GM23338 (cell line): Measurements from ENCODE around the gene DTYMK. TPM values are rescaled to one million over a fixed set of nuclear protein-coding genes. Genes with fewer than 3 reads are reported as not detected.
A peak's percentile ranks its signal among the peaks of the same experiment; 100 is the strongest.

Source experiments
- ATAC-seq: fragments of 200-7000 bp; cut with Tn5 transposase; 3 replicates; pipeline ENCODE4 v1.9.1; 2020
- DNase-seq: peaks from one replicate; pipeline ENCODE4 v3.0.0-alpha.2; 2015; ENCODE audit warnings: low spot score
- H2AFZ ChIP-seq: fragments of 200-600 bp; sonication (generic); 2 replicates; pipeline ENCODE4 v1.8.0; 2016; ENCODE audit warnings: antibody characterized with exemption, mild to moderate bottlenecking, moderate library complexity
- H3F3A ChIP-seq: fragments of 200-600 bp; sonication (generic); replicated peaks from 2 replicates; pipeline ENCODE4 v1.8.0; 2017; ENCODE audit warnings: antibody characterized with exemption, mixed run types, low read depth
- H3K27ac ChIP-seq: fragments of 200-600 bp; sonication (generic); 2 replicates; pipeline ENCODE4 v1.6.1; 2016; ENCODE audit warnings: low read depth
- H3K27me3 ChIP-seq: fragments of 200-600 bp; sonication (generic); 2 replicates; pipeline ENCODE4 v1.8.0; 2016; ENCODE audit warnings: mild to moderate bottlenecking, mixed run types, moderate library complexity; ENCODE audit not compliant: insufficient read depth
- H3K36me3 ChIP-seq: fragments of 200-600 bp; sonication (generic); 2 replicates; pipeline ENCODE4 v1.8.0; 2016; ENCODE audit warnings: mild to moderate bottlenecking; ENCODE audit not compliant: insufficient read depth
- H3K4me1 ChIP-seq: fragments of 200-600 bp; sonication (generic); 2 replicates; pipeline ENCODE4 v1.8.0; 2016; ENCODE audit warnings: mild to moderate bottlenecking, moderate library complexity; ENCODE audit not compliant: insufficient read depth
- H3K4me2 ChIP-seq: fragments of 200-600 bp; sonication (generic); 2 replicates; pipeline ENCODE4 v1.7.1; 2017; ENCODE audit warnings: mixed run types
- H3K4me3 ChIP-seq: fragments of 200-600 bp; sonication (generic); 2 replicates; pipeline ENCODE4 v1.6.1; 2016; ENCODE audit warnings: mixed run types
- H3K79me2 ChIP-seq: fragments of 200-600 bp; sonication (generic); replicated peaks from 2 replicates; pipeline ENCODE4 v1.8.0; 2017; ENCODE audit warnings: mild to moderate bottlenecking; ENCODE audit not compliant: insufficient read depth
- H3K9me2 ChIP-seq: fragments of 200-600 bp; sonication (generic); 2 replicates; pipeline ENCODE4 v1.8.0; 2017; ENCODE audit not compliant: insufficient read depth
- H4K20me1 ChIP-seq: fragments of 200-600 bp; sonication (generic); replicated peaks from 2 replicates; pipeline ENCODE4 v1.8.0; 2017; ENCODE audit warnings: mild to moderate bottlenecking; ENCODE audit not compliant: insufficient read depth
- H3K27ac Mint-ChIP-seq: 2 replicates; pipeline ENCODE4 v1.8.0; 2020; ENCODE audit warnings: inconsistent platforms, mild to moderate bottlenecking, moderate library complexity, mixed read lengths
- H3K27me3 Mint-ChIP-seq: 3 replicates; pipeline ENCODE4 v1.8.0; 2022; ENCODE audit warnings: low read depth, mild to moderate bottlenecking, moderate library complexity, mixed read lengths, inconsistent platforms; ENCODE audit not compliant: insufficient read depth, poor library complexity
- H3K36me3 Mint-ChIP-seq: 3 replicates; pipeline ENCODE4 v1.8.0; 2021; ENCODE audit warnings: low read depth, mild to moderate bottlenecking, inconsistent platforms, moderate library complexity, mixed read lengths
- H3K4me1 Mint-ChIP-seq: 3 replicates; pipeline ENCODE4 v1.8.0; 2020; ENCODE audit warnings: mild to moderate bottlenecking, inconsistent platforms, mixed read lengths
- H3K4me3 Mint-ChIP-seq: 3 replicates; pipeline ENCODE4 v1.8.0; 2021; ENCODE audit warnings: moderate library complexity, mild to moderate bottlenecking, inconsistent platforms, mixed read lengths
- H3K9me3 Mint-ChIP-seq: 3 replicates; pipeline ENCODE4 v1.8.0; 2020; ENCODE audit warnings: moderate library complexity, mild to moderate bottlenecking, inconsistent platforms, mixed read lengths
- CREB1 ChIP-seq: fragments of 250-450 bp; sonication (Bioruptor Pico); IDR thresholded peaks from 2 replicates; pipeline ENCODE4 v1.5.0; 2020; ENCODE audit warnings: low read depth, mild to moderate bottlenecking, moderate library complexity
- ZNF114 ChIP-seq: fragments of 250-450 bp; sonication (Bioruptor Pico); IDR thresholded peaks from 2 replicates; pipeline ENCODE4 v1.5.0; 2020; ENCODE audit warnings: mild to moderate bottlenecking, moderate library complexity
- ZNF331 ChIP-seq: fragments of 250-450 bp; sonication (Bioruptor Pico); IDR thresholded peaks from 2 replicates; pipeline ENCODE4 v1.5.0; 2020; ENCODE audit warnings: low read depth, mild to moderate bottlenecking, moderate library complexity
- polyA plus RNA-seq: library from polyadenylated mRNA; unstranded; fragments of >200 nt; fragmentation: Nextera tagmentation; extraction: Ambion mirVana; gene quantifications from 2 replicates; pipeline ENCODE4 v1.2.1, GENCODE V29; 2016
- total RNA-seq: library from RNA; depleted of rRNA; stranded (reverse); fragments of >200 nt; shearing (Covaris generic); gene quantifications from 2 replicates; pipeline ENCODE4 v1.2.3, GENCODE V29; 2014
- TF ChIP-seq, protein P1 (sequence below): IDR thresholded peaks from 2 replicates; pipeline ENCODE4 v1.6.1; 2016; ENCODE audit warnings: antibody characterized with exemption
- TF ChIP-seq, protein P2 (sequence below): fragments of 250-450 bp; sonication (Bioruptor Pico); IDR thresholded peaks from 2 replicates; pipeline ENCODE4 v1.5.0; 2020; ENCODE audit warnings: mild to moderate bottlenecking, moderate library complexity
- TF ChIP-seq, protein P3 (sequence below), 2 experiments: fragments of 200-600 bp in 1 of 2; sonication (generic) in 1 of 2; conservative IDR thresholded peaks; 2 replicates each; pipeline versions ENCODE4 v1.5.1 to v1.6.1; 2016 to 2017; ENCODE audit warnings: antibody characterized with exemption in 2 of 2, low read depth in 2 of 2, mild to moderate bottlenecking in 2 of 2, moderate library complexity in 1 of 2
- TF ChIP-seq, protein P4 (sequence below): IDR thresholded peaks from one replicate; pipeline ENCODE4 v1.6.1; 2018; ENCODE audit warnings: antibody characterized with exemption; ENCODE audit not compliant: unreplicated experiment

The DTYMK gene
- total and polyA plus RNA-seq, 2 experiments from 2014 or later = 55.4 to 65.4 TPM

DNA sequence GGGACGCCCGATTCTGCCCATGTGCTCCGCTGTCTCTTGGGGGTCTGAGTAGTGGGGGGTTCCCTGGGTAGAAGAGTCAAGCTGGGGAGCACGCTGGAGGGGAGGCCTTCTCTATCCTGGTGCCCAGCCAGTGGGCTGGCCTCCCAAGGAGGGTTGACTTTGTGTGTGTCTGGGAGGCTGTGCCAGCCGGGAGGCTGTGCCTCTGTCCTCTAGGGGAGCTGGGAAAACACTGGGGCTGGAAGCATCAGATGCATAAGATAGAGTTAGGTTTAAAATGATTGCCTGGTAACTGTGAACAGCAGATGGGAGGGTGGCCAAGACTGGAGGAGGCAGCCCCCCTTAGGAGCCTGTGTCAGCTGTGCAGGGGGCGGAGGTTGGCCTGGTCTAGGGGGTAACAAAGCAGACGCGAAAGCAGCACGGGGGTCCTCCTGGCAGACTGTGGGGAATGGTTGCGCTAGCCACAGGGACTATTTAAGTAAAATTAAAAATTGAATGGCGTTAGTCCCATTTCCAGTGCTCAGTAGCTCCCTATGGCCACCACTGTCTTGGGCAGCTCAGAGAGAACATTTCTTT is 16.5 kb upstream of the DTYMK start (continued):
- TF ChIP-seq, protein P1, sequence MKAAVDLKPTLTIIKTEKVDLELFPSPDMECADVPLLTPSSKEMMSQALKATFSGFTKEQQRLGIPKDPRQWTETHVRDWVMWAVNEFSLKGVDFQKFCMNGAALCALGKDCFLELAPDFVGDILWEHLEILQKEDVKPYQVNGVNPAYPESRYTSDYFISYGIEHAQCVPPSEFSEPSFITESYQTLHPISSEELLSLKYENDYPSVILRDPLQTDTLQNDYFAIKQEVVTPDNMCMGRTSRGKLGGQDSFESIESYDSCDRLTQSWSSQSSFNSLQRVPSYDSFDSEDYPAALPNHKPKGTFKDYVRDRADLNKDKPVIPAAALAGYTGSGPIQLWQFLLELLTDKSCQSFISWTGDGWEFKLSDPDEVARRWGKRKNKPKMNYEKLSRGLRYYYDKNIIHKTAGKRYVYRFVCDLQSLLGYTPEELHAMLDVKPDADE = no peak
- TF ChIP-seq ZNF114 (no peak), CREB1 (CRISPR knock-in tag) (no peak), ZNF331 (no peak)
- TF ChIP-seq, protein P2, sequence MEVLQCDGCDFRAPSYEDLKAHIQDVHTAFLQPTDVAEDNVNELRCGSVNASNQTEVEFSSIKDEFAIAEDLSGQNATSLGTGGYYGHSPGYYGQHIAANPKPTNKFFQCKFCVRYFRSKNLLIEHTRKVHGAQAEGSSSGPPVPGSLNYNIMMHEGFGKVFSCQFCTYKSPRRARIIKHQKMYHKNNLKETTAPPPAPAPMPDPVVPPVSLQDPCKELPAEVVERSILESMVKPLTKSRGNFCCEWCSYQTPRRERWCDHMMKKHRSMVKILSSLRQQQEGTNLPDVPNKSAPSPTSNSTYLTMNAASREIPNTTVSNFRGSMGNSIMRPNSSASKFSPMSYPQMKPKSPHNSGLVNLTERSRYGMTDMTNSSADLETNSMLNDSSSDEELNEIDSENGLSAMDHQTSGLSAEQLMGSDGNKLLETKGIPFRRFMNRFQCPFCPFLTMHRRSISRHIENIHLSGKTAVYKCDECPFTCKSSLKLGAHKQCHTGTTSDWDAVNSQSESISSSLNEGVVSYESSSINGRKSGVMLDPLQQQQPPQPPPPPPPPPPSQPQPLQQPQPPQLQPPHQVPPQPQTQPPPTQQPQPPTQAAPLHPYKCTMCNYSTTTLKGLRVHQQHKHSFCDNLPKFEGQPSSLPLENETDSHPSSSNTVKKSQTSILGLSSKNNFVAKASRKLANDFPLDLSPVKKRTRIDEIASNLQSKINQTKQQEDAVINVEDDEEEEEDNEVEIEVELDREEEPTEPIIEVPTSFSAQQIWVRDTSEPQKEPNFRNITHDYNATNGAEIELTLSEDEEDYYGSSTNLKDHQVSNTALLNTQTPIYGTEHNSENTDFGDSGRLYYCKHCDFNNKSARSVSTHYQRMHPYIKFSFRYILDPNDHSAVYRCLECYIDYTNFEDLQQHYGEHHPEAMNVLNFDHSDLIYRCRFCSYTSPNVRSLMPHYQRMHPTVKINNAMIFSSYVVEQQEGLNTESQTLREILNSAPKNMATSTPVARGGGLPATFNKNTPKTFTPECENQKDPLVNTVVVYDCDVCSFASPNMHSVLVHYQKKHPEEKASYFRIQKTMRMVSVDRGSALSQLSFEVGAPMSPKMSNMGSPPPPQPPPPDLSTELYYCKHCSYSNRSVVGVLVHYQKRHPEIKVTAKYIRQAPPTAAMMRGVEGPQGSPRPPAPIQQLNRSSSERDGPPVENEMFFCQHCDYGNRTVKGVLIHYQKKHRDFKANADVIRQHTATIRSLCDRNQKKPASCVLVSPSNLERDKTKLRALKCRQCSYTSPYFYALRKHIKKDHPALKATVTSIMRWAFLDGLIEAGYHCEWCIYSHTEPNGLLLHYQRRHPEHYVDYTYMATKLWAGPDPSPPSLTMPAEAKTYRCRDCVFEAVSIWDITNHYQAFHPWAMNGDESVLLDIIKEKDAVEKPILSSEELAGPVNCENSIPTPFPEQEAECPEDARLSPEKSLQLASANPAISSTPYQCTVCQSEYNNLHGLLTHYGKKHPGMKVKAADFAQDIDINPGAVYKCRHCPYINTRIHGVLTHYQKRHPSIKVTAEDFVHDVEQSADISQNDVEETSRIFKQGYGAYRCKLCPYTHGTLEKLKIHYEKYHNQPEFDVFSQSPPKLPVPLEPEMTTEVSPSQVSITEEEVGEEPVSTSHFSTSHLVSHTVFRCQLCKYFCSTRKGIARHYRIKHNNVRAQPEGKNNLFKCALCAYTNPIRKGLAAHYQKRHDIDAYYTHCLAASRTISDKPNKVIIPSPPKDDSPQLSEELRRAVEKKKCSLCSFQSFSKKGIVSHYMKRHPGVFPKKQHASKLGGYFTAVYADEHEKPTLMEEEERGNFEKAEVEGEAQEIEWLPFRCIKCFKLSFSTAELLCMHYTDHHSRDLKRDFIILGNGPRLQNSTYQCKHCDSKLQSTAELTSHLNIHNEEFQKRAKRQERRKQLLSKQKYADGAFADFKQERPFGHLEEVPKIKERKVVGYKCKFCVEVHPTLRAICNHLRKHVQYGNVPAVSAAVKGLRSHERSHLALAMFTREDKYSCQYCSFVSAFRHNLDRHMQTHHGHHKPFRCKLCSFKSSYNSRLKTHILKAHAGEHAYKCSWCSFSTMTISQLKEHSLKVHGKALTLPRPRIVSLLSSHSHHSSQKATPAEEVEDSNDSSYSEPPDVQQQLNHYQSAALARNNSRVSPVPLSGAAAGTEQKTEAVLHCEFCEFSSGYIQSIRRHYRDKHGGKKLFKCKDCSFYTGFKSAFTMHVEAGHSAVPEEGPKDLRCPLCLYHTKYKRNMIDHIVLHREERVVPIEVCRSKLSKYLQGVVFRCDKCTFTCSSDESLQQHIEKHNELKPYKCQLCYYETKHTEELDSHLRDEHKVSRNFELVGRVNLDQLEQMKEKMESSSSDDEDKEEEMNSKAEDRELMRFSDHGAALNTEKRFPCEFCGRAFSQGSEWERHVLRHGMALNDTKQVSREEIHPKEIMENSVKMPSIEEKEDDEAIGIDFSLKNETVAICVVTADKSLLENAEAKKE = no peak

DNA sequence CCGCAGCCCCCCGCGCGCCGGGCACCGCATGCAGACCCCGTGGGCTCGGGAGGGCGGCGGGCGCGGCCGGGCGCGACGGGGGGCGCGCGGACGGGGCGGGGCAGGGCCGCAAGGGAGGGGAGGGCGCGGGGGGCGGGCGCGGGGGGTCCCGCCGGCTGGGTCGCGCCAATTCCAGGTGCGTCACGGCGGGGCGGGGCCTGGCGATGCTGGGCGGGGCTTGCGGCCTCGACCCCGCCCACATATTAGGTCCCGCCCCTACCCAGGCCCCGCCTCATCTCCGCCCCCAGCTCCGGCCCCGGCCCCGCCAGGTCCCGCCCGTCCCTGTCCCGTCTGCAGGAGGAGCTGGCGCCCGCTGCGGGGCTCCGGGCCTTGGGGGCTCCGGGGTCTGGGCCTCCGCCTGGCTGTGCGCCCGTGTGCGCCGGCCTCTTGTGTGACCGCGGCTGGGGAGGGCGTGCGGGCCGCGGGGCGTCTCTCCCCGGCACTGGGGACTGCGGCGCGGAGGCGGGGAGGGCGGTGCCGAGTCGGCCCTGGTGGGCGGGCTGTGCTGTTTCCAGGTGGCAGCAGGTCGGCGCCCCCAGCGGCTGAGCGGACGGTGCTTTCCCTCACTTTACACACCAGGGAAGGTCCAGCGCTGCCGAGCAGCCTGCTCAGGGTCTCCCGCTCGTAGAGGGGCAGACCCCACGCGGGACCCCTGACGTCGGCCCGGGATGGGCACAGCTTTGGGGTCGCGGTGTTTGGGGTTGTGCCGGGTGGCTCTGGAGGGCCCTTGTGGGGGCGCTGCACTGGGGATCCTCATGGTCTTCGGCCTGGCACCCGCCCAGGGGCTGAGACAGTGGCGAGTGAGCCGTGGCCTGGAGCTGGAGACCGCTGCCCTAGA is 15.8 kb upstream of the DTYMK start:
- H3K27me3 ChIP-seq = no peaks in the 10 kb centered on the region
- H3K4me3 Mint-ChIP-seq = peak overlapping the region; percentile 89
- TF ChIP-seq CREB1 (CRISPR knock-in tag) = 0 out of 2 replicates have a peak, but pooled peaks have one; percentile 3
- TF ChIP-seq, protein P3, sequence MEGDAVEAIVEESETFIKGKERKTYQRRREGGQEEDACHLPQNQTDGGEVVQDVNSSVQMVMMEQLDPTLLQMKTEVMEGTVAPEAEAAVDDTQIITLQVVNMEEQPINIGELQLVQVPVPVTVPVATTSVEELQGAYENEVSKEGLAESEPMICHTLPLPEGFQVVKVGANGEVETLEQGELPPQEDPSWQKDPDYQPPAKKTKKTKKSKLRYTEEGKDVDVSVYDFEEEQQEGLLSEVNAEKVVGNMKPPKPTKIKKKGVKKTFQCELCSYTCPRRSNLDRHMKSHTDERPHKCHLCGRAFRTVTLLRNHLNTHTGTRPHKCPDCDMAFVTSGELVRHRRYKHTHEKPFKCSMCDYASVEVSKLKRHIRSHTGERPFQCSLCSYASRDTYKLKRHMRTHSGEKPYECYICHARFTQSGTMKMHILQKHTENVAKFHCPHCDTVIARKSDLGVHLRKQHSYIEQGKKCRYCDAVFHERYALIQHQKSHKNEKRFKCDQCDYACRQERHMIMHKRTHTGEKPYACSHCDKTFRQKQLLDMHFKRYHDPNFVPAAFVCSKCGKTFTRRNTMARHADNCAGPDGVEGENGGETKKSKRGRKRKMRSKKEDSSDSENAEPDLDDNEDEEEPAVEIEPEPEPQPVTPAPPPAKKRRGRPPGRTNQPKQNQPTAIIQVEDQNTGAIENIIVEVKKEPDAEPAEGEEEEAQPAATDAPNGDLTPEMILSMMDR (conservative IDR thresholded peaks at IDR 0.05; ENCODE audit: low read depth in 2 of 2) = peak; percentile 49 to 61
- TF ChIP-seq, protein P4, sequence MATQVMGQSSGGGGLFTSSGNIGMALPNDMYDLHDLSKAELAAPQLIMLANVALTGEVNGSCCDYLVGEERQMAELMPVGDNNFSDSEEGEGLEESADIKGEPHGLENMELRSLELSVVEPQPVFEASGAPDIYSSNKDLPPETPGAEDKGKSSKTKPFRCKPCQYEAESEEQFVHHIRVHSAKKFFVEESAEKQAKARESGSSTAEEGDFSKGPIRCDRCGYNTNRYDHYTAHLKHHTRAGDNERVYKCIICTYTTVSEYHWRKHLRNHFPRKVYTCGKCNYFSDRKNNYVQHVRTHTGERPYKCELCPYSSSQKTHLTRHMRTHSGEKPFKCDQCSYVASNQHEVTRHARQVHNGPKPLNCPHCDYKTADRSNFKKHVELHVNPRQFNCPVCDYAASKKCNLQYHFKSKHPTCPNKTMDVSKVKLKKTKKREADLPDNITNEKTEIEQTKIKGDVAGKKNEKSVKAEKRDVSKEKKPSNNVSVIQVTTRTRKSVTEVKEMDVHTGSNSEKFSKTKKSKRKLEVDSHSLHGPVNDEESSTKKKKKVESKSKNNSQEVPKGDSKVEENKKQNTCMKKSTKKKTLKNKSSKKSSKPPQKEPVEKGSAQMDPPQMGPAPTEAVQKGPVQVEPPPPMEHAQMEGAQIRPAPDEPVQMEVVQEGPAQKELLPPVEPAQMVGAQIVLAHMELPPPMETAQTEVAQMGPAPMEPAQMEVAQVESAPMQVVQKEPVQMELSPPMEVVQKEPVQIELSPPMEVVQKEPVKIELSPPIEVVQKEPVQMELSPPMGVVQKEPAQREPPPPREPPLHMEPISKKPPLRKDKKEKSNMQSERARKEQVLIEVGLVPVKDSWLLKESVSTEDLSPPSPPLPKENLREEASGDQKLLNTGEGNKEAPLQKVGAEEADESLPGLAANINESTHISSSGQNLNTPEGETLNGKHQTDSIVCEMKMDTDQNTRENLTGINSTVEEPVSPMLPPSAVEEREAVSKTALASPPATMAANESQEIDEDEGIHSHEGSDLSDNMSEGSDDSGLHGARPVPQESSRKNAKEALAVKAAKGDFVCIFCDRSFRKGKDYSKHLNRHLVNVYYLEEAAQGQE = no peak
- TF ChIP-seq, protein P1 = no peak

More for the DNA sequence above, 15.8 kb upstream of the DTYMK start:
- peaks cover 13% of the 10 kb centered on the region for H3K4me1 Mint-ChIP-seq
- no peaks in the 10 kb centered on the region; the same call in 2 of the 3 replicates for H3K9me3 Mint-ChIP-seq
- H2AFZ ChIP-seq = no peak overlapping the region
- no peaks in the 10 kb centered on the region for H3F3A ChIP-seq
- peaks cover 28% of the 10 kb centered on the region for H3K79me2 ChIP-seq
- peak; percentile 92 for DNase-seq
- H3K27ac Mint-ChIP-seq = peak overlapping the region; percentile 80; the same call in 1 of the 2 replicates
- H3K9me2 ChIP-seq = no peaks in the 10 kb centered on the region
- H3K36me3 Mint-ChIP-seq = peaks cover 50% of the 10 kb centered on the region
- ATAC-seq = peak; percentile 79
- H3K27me3 Mint-ChIP-seq = peaks cover 19% of the 10 kb centered on the region
- peaks cover 2% of the 10 kb centered on the region for H4K20me1 ChIP-seq
- H3K4me3 ChIP-seq = peak overlapping the region; percentile 92
- H3K4me1 ChIP-seq = peaks cover 7% of the 10 kb centered on the region
- H3K4me2 ChIP-seq = peak overlapping the region; percentile 90
- H3K36me3 ChIP-seq = peaks cover 18% of the 10 kb centered on the region
- no peak overlapping the region for H3K27ac ChIP-seq
